ENCODE data around the gene PDE11A. TPM values are rescaled to one million over a fixed set of nuclear protein-coding genes. Genes with fewer than 3 reads are reported as not detected.

PDE11A gene
- total RNA-seq, 1 experiment from 2014 or later, result 0.61 TPM

DNA sequence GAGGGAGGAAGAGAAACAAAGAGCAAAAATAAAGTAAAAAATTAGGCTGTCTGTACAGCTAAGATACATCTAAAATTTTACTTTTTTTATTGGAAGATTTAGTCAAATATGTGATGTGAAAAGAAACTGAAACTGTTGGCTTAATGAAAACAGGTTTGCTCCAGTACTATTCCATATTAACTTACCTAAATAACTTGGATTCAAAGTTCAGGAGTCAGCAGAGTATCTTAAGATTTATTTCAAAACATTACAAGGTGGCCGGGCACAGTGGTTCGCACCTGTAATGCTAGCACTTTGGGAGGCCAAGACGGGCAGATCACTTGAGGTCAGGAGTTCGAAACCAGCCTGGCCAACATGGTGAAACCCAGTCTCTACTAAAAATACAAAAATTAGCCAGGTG is 197.9 kb downstream of the PDE11A start:
- H2AFZ ChIP-seq (ENCODE audit: low read depth, low read length, poor library complexity, severe bottlenecking), result no peak overlapping the region
- intact Hi-C loops (cut with micrococcal nuclease), result no loop called here
- no peak for TF ChIP-seq ELF1 (IDR thresholded peaks at IDR 0.05; ENCODE audit: borderline replicate concordance, low read depth)
- TF ChIP-seq CBX3 (IDR thresholded peaks at IDR 0.05; ENCODE audit: low read depth), result no peak
- TF ChIP-seq, protein P1, sequence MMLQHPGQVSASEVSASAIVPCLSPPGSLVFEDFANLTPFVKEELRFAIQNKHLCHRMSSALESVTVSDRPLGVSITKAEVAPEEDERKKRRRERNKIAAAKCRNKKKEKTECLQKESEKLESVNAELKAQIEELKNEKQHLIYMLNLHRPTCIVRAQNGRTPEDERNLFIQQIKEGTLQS (IDR thresholded peaks at IDR 0.05), result no peak
- TF ChIP-seq ZFX (IDR thresholded peaks at IDR 0.05), result no peak
- TF ChIP-seq SIN3A (IDR thresholded peaks at IDR 0.05; ENCODE audit: low read depth), result no peak
- TF ChIP-seq RAD21 (IDR thresholded peaks at IDR 0.05; ENCODE audit: low read depth), result no peak
- TF ChIP-seq TCF7L2 (IDR thresholded peaks at IDR 0.05; ENCODE audit: borderline replicate concordance, extremely low read depth, insufficient read depth, insufficient read length), result no peak
- no peak for TF ChIP-seq FOSL1 (IDR thresholded peaks at IDR 0.05; ENCODE audit: low read depth)
- no peak for TF ChIP-seq ZNF274 (IDR thresholded peaks at IDR 0.05; ENCODE audit: low read depth, low read length)
- TF ChIP-seq EZH2phosphoT487 (IDR thresholded peaks at IDR 0.05; ENCODE audit: borderline replicate concordance), result no peak
- no peak for TF ChIP-seq SRF (IDR thresholded peaks at IDR 0.05; ENCODE audit: low read depth)
- TF ChIP-seq JUND (IDR thresholded peaks at IDR 0.05), result no peak
- TF ChIP-seq, protein P2, sequence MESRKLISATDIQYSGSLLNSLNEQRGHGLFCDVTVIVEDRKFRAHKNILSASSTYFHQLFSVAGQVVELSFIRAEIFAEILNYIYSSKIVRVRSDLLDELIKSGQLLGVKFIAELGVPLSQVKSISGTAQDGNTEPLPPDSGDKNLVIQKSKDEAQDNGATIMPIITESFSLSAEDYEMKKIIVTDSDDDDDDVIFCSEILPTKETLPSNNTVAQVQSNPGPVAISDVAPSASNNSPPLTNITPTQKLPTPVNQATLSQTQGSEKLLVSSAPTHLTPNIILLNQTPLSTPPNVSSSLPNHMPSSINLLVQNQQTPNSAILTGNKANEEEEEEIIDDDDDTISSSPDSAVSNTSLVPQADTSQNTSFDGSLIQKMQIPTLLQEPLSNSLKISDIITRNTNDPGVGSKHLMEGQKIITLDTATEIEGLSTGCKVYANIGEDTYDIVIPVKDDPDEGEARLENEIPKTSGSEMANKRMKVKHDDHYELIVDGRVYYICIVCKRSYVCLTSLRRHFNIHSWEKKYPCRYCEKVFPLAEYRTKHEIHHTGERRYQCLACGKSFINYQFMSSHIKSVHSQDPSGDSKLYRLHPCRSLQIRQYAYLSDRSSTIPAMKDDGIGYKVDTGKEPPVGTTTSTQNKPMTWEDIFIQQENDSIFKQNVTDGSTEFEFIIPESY (IDR thresholded peaks at IDR 0.05; ENCODE audit: extremely low read depth, insufficient replicate concordance, low read length), result no peak
- TF ChIP-seq, protein P3, sequence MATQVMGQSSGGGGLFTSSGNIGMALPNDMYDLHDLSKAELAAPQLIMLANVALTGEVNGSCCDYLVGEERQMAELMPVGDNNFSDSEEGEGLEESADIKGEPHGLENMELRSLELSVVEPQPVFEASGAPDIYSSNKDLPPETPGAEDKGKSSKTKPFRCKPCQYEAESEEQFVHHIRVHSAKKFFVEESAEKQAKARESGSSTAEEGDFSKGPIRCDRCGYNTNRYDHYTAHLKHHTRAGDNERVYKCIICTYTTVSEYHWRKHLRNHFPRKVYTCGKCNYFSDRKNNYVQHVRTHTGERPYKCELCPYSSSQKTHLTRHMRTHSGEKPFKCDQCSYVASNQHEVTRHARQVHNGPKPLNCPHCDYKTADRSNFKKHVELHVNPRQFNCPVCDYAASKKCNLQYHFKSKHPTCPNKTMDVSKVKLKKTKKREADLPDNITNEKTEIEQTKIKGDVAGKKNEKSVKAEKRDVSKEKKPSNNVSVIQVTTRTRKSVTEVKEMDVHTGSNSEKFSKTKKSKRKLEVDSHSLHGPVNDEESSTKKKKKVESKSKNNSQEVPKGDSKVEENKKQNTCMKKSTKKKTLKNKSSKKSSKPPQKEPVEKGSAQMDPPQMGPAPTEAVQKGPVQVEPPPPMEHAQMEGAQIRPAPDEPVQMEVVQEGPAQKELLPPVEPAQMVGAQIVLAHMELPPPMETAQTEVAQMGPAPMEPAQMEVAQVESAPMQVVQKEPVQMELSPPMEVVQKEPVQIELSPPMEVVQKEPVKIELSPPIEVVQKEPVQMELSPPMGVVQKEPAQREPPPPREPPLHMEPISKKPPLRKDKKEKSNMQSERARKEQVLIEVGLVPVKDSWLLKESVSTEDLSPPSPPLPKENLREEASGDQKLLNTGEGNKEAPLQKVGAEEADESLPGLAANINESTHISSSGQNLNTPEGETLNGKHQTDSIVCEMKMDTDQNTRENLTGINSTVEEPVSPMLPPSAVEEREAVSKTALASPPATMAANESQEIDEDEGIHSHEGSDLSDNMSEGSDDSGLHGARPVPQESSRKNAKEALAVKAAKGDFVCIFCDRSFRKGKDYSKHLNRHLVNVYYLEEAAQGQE (IDR thresholded peaks at IDR 0.05; ENCODE audit: low read depth), result no peak
- no peak for TF ChIP-seq EGR1 (IDR thresholded peaks at IDR 0.05; ENCODE audit: low read depth)
- TF ChIP-seq, protein P4, sequence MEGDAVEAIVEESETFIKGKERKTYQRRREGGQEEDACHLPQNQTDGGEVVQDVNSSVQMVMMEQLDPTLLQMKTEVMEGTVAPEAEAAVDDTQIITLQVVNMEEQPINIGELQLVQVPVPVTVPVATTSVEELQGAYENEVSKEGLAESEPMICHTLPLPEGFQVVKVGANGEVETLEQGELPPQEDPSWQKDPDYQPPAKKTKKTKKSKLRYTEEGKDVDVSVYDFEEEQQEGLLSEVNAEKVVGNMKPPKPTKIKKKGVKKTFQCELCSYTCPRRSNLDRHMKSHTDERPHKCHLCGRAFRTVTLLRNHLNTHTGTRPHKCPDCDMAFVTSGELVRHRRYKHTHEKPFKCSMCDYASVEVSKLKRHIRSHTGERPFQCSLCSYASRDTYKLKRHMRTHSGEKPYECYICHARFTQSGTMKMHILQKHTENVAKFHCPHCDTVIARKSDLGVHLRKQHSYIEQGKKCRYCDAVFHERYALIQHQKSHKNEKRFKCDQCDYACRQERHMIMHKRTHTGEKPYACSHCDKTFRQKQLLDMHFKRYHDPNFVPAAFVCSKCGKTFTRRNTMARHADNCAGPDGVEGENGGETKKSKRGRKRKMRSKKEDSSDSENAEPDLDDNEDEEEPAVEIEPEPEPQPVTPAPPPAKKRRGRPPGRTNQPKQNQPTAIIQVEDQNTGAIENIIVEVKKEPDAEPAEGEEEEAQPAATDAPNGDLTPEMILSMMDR (IDR thresholded peaks at IDR 0.05 in 2 of 3, conservative IDR thresholded peaks at IDR 0.05 in 1 of 3; ENCODE audit: borderline replicate concordance in 1 of 3, insufficient read depth in 1 of 3, low read depth in 2 of 3, low read length in 2 of 3), result no peak
- TF ChIP-seq POLR2AphosphoS5 (IDR thresholded peaks at IDR 0.05; ENCODE audit: low read depth, low read length), result no peak
- no peaks in the 10 kb centered on the region for H3K9me3 ChIP-seq (ENCODE audit: control insufficient read depth in 1 of 2, insufficient read depth in 1 of 2, low read depth in 1 of 2, low read length in 2 of 2)
- POLR2A ChIA-PET, result no interaction called here
- H3K27ac ChIP-seq (ENCODE audit: low read depth, low read length), result no peak overlapping the region
- no peak overlapping the region for H3K9ac ChIP-seq (ENCODE audit: low read length)
- no peaks in the 10 kb centered on the region for H4K20me1 ChIP-seq (ENCODE audit: insufficient read depth)
- CTCF ChIA-PET, result no interaction called here
- H3K79me2 ChIP-seq (ENCODE audit: insufficient read depth, low read length), result no peaks in the 10 kb centered on the region
- DNase-seq (ENCODE audit: low read depth, low spot score) (no peak), ATAC-seq (no peak)
- RAD21 ChIA-PET (ENCODE audit: low non-redundant PET in 1 of 2, low total read pairs in 2 of 2, uncharacterized antibody in 2 of 2, unreplicated experiment in 2 of 2), result no interaction called here
- no peak overlapping the region for H3K4me3 ChIP-seq (replicated peaks in 1 of 2; ENCODE audit: low read depth in 1 of 2, low read length in 2 of 2)
- H3K4me1 ChIP-seq (ENCODE audit: control insufficient read depth in 1 of 2, insufficient read depth in 2 of 2, low read length in 2 of 2), result no peaks in the 10 kb centered on the region
- no peaks in the 10 kb centered on the region for H3K36me3 ChIP-seq (ENCODE audit: control insufficient read depth in 1 of 2, insufficient read depth in 2 of 2, low read length in 2 of 2)
- BruUV-seq (replicated peaks), result no TSS peak
- no peaks in the 10 kb centered on the region for H3K27me3 ChIP-seq (ENCODE audit: insufficient read depth, low read length)
- H3K4me2 ChIP-seq (ENCODE audit: low read length), result no peak overlapping the region
- H3K9me2 ChIP-seq (ENCODE audit: insufficient read depth), result no peaks in the 10 kb centered on the region
